Trophoblast cell (in vitro differentiated cells and primary cell): ENCODE data around the gene TMEFF2.
A peak's percentile ranks its signal among the peaks of the same experiment; 100 is the strongest.

ENCODE experiments used
- DNase-seq, 2 donors: peaks; one replicate each; pipeline ENCODE4 v3.0.0-alpha.2; 2016
- H2AFZ ChIP-seq: 2 replicates; pipeline ENCODE4 v1.6.1; 2013; ENCODE audit warnings: low read length, moderate library complexity, mild to moderate bottlenecking; ENCODE audit not compliant: insufficient read depth, poor library complexity
- H2AK5ac ChIP-seq: 2 replicates; pipeline ENCODE4 v1.6.1; 2013; ENCODE audit warnings: mild to moderate bottlenecking, low read length
- H2BK120ac ChIP-seq: 2 replicates; pipeline ENCODE4 v1.6.1; 2013; ENCODE audit warnings: low read length, mild to moderate bottlenecking, moderate library complexity; ENCODE audit not compliant: insufficient read depth, poor library complexity
- H2BK12ac ChIP-seq: 2 replicates; pipeline ENCODE4 v1.6.1; 2013; ENCODE audit warnings: mild to moderate bottlenecking, low read length, moderate library complexity
- H2BK5ac ChIP-seq: 2 replicates; pipeline ENCODE4 v1.6.1; 2013; ENCODE audit warnings: low read length, low read depth, moderate library complexity, mild to moderate bottlenecking; ENCODE audit not compliant: poor library complexity
- H3K14ac ChIP-seq: 2 replicates; pipeline ENCODE4 v1.6.1; 2013; ENCODE audit warnings: mild to moderate bottlenecking, low read length
- H3K18ac ChIP-seq: 2 replicates; pipeline ENCODE4 v1.6.1; 2013; ENCODE audit warnings: mild to moderate bottlenecking, low read length
- H3K23ac ChIP-seq: 2 replicates; pipeline ENCODE4 v1.6.1; 2013; ENCODE audit warnings: low read length
- H3K27ac ChIP-seq: 2 replicates; pipeline ENCODE4 v1.5.1; 2013; ENCODE audit warnings: low read depth, mild to moderate bottlenecking, inconsistent platforms, low read length, moderate library complexity
- H3K27me3 ChIP-seq: 2 replicates; pipeline ENCODE4 v1.6.1; 2013; ENCODE audit warnings: inconsistent platforms, mild to moderate bottlenecking, low read length, moderate library complexity; ENCODE audit not compliant: insufficient read depth
- H3K36me3 ChIP-seq, 2 experiments: 1 replicate in 1 of 2; 2 replicates in 1 of 2; pipeline ENCODE4 v1.6.1; 2013; ENCODE audit warnings: low read length in 2 of 2, mild to moderate bottlenecking in 2 of 2, moderate library complexity in 1 of 2; ENCODE audit not compliant: insufficient read depth in 2 of 2, control insufficient read depth in 1 of 2
- H3K4ac ChIP-seq: 2 replicates; pipeline ENCODE4 v1.6.1; 2013; ENCODE audit warnings: low read depth, mild to moderate bottlenecking, low read length, moderate library complexity
- H3K4me1 ChIP-seq, 2 experiments: 1 replicate in 1 of 2; 2 replicates in 1 of 2; pipeline ENCODE4 v1.6.1; 2013; ENCODE audit warnings: low read length in 2 of 2, mild to moderate bottlenecking in 2 of 2, moderate library complexity in 1 of 2; ENCODE audit not compliant: insufficient read depth in 2 of 2, control insufficient read depth in 1 of 2
- H3K4me2 ChIP-seq: 2 replicates; pipeline ENCODE4 v1.6.1; 2013; ENCODE audit warnings: inconsistent platforms, mild to moderate bottlenecking, low read length, moderate library complexity
- H3K4me3 ChIP-seq: 2 replicates; pipeline ENCODE4 v1.5.1; 2013; ENCODE audit warnings: mild to moderate bottlenecking, low read depth, low read length, inconsistent platforms
- H3K79me1 ChIP-seq: one replicate; pipeline ENCODE4 v1.6.1; 2013; ENCODE audit warnings: low read length
- H3K79me2 ChIP-seq: 2 replicates; pipeline ENCODE4 v1.6.1; 2013; ENCODE audit warnings: low read length, mild to moderate bottlenecking; ENCODE audit not compliant: control insufficient read depth, insufficient read depth, poor library complexity
- H3K9ac ChIP-seq: 2 replicates; pipeline ENCODE4 v1.6.1; 2013; ENCODE audit warnings: mild to moderate bottlenecking, low read length
- H3K9me3 ChIP-seq: 2 replicates; pipeline ENCODE4 v1.6.1; 2013; ENCODE audit warnings: low read depth, mild to moderate bottlenecking, control low read depth, inconsistent platforms, low read length; ENCODE audit not compliant: insufficient read depth
- H4K12ac ChIP-seq: 2 replicates; pipeline ENCODE4 v1.6.1; 2013; ENCODE audit warnings: low read depth, mild to moderate bottlenecking, low read length, moderate library complexity
- H4K8ac ChIP-seq: 2 replicates; pipeline ENCODE4 v1.6.1; 2013; ENCODE audit warnings: low read depth, mild to moderate bottlenecking, low read length, moderate library complexity
- H4K91ac ChIP-seq: one replicate; pipeline ENCODE4 v1.6.1; 2013; ENCODE audit warnings: low read depth, mild to moderate bottlenecking, low read length, moderate library complexity
- WGBS: extraction: QIAGEN DNeasy Blood & Tissue Kit; methylation state at CpG from one replicate; pipeline ENCODE4 v1.1.7; 2013; ENCODE audit warnings: missing lambda C conversion rate; ENCODE audit not compliant: insufficient read length, insufficient coverage; ENCODE audit errors: extremely low coverage; 5-methylcytosine and 5-hydroxymethylcytosine counted together

TMEFF2 gene

GRCh38 chr2:192228685-192229084 is 34.0 kb upstream of the TMEFF2 start:
- no peak overlapping the region for H2BK5ac ChIP-seq
- H3K4me1 ChIP-seq, result no peaks in the 10 kb centered on the region
- no peaks in the 10 kb centered on the region for H3K79me1 ChIP-seq
- H3K23ac ChIP-seq, result no peak overlapping the region
- H3K27ac ChIP-seq, result no peak overlapping the region
- H3K9ac ChIP-seq, result no peak overlapping the region
- no peaks in the 10 kb centered on the region for H3K9me3 ChIP-seq
- no peaks in the 10 kb centered on the region for H3K79me2 ChIP-seq
- H3K4me2 ChIP-seq, result no peak overlapping the region
- no peak overlapping the region for H2BK12ac ChIP-seq
- H3K18ac ChIP-seq, result no peak overlapping the region
- no peak overlapping the region for H4K8ac ChIP-seq
- H3K4me3 ChIP-seq, result no peak overlapping the region
- no peak overlapping the region for H2BK120ac ChIP-seq
- H4K12ac ChIP-seq, result no peak overlapping the region
- no peaks in the 10 kb centered on the region for H3K27me3 ChIP-seq
- H3K14ac ChIP-seq, result no peak overlapping the region
- H2AFZ ChIP-seq, result no peak overlapping the region
- no peaks in the 10 kb centered on the region for H3K36me3 ChIP-seq
- no peak overlapping the region for H2AK5ac ChIP-seq
- H4K91ac ChIP-seq, result no peak overlapping the region
- no peak overlapping the region for H3K4ac ChIP-seq
- peak; percentile 59 to 61 for DNase-seq

- no peak overlapping the region for H4K91ac ChIP-seq
- H3K4me2 ChIP-seq, result no peak overlapping the region
- no peak overlapping the region for H2BK120ac ChIP-seq
- H2BK5ac ChIP-seq, result no peak overlapping the region
- no peak overlapping the region for H3K23ac ChIP-seq
- H2AK5ac ChIP-seq, result no peak overlapping the region
- no peak overlapping the region for H2BK12ac ChIP-seq
- H4K12ac ChIP-seq, result no peak overlapping the region
- no peak overlapping the region for H3K14ac ChIP-seq
- H2AFZ ChIP-seq, result no peak overlapping the region
- no peaks in the 10 kb centered on the region for H3K4me1 ChIP-seq
- no peaks in the 10 kb centered on the region for H3K27me3 ChIP-seq
- no peak overlapping the region for H3K4me3 ChIP-seq
- no CpG with 5 or more reads among the region's 1 CpG for WGBS
- no peak overlapping the region for H3K4ac ChIP-seq
- H3K9ac ChIP-seq, result no peak overlapping the region
- H3K79me2 ChIP-seq, result no peaks in the 10 kb centered on the region
- no peak overlapping the region for H4K8ac ChIP-seq
- H3K79me1 ChIP-seq, result no peaks in the 10 kb centered on the region
- DNase-seq, result no peak
- no peak overlapping the region for H3K27ac ChIP-seq
- H3K18ac ChIP-seq, result no peak overlapping the region
- no peaks in the 10 kb centered on the region for H3K36me3 ChIP-seq
- H3K9me3 ChIP-seq, result no peaks in the 10 kb centered on the region
Measured at GRCh38 chr2:192218970-192219369, 24.2 kb upstream of the TMEFF2 start.

GRCh38 chr2:192218377-192218776 is 23.6 kb upstream of the TMEFF2 start:
- Histone ChIP-seq H2AFZ (no peak overlapping the region), H3K27ac (no peak overlapping the region), H3K79me1 (no peaks in the 10 kb centered on the region), H4K91ac (no peak overlapping the region), H3K79me2 (no peaks in the 10 kb centered on the region), H4K8ac (no peak overlapping the region), H3K36me3 (no peaks in the 10 kb centered on the region), H2BK120ac (no peak overlapping the region), H3K4me2 (no peak overlapping the region), H3K23ac (no peak overlapping the region), H3K4me3 (no peak overlapping the region), H3K9me3 (no peaks in the 10 kb centered on the region), H2BK12ac (no peak overlapping the region), H4K12ac (no peak overlapping the region), H2BK5ac (no peak overlapping the region), H3K27me3 (no peaks in the 10 kb centered on the region), H3K14ac (no peak overlapping the region), H2AK5ac (no peak overlapping the region), H3K4me1 (no peaks in the 10 kb centered on the region), H3K18ac (no peak overlapping the region), H3K9ac (no peak overlapping the region), H3K4ac (no peak overlapping the region)
- DNase-seq, result no peak
- WGBS, result no CpG with 5 or more reads among the region's 2 CpGs

- no peak overlapping the region for H3K23ac ChIP-seq
- H3K18ac ChIP-seq, result no peak overlapping the region
- H2AFZ ChIP-seq, result no peak overlapping the region
- H3K27ac ChIP-seq, result no peak overlapping the region
- no peak overlapping the region for H2BK12ac ChIP-seq
- H4K8ac ChIP-seq, result no peak overlapping the region
- H3K79me2 ChIP-seq, result no peaks in the 10 kb centered on the region
- H2BK120ac ChIP-seq, result no peak overlapping the region
- no peak overlapping the region for H3K14ac ChIP-seq
- H2AK5ac ChIP-seq, result no peak overlapping the region
- no peaks in the 10 kb centered on the region for H3K36me3 ChIP-seq
- no peak for DNase-seq
- H3K4me3 ChIP-seq, result no peak overlapping the region
- no peak overlapping the region for H3K9ac ChIP-seq
- no peaks in the 10 kb centered on the region for H3K79me1 ChIP-seq
- H3K4ac ChIP-seq, result no peak overlapping the region
- H3K4me1 ChIP-seq, result no peaks in the 10 kb centered on the region
- WGBS, result no CpG with 5 or more reads among the region's 3 CpGs
- no peak overlapping the region for H4K91ac ChIP-seq
- no peak overlapping the region for H2BK5ac ChIP-seq
- no peak overlapping the region for H4K12ac ChIP-seq
- H3K9me3 ChIP-seq, result no peaks in the 10 kb centered on the region
- H3K27me3 ChIP-seq, result no peaks in the 10 kb centered on the region
- no peak overlapping the region for H3K4me2 ChIP-seq
Measured at GRCh38 chr2:192216336-192216735, 21.6 kb upstream of the TMEFF2 start.
